ENCODE data around the gene FAM13B.

FAM13B gene

GRCh38 chr5:137890845-137891244, 142.0 kb downstream of the FAM13B start:
- DNase-seq (ENCODE audit: low spot score): no peak
- TF ChIP-seq CTCF (IDR thresholded peaks at IDR 0.05; ENCODE audit: extremely low read depth, missing control alignments): no peak

GRCh38 chr5:137888863-137889759, 143.8 kb downstream of the FAM13B start, which contains the start of gene PKD2L2:
Gene PKD2L2 (plus strand): TSS chr5:137889457. CDS start chr5:137889492, 35 bp downstream.
- no peak for TF ChIP-seq CTCF (IDR thresholded peaks at IDR 0.05; ENCODE audit: extremely low read depth, missing control alignments)
- peak; percentile 82 for DNase-seq (ENCODE audit: low spot score)

- DNase-seq (ENCODE audit: low spot score): no peak
- TF ChIP-seq CTCF (IDR thresholded peaks at IDR 0.05; ENCODE audit: extremely low read depth, missing control alignments): no peak
These were observed 144.4 kb downstream of the FAM13B start for GRCh38 chr5:137888466-137888862.
